T follicular helper cell (primary cell): ENCODE data around the gene AJM1.
"Not testable (repeated sequence)": the region's sequence is repeated elsewhere in the genome, so short reads cannot be mapped to it uniquely, and the experiment has no call there.

Experiments used
- DNase-seq: peaks from one replicate; pipeline ENCODE4 v3.0.0-alpha.2; 2020; ENCODE audit warnings: low read depth

Gene AJM1

DNA sequence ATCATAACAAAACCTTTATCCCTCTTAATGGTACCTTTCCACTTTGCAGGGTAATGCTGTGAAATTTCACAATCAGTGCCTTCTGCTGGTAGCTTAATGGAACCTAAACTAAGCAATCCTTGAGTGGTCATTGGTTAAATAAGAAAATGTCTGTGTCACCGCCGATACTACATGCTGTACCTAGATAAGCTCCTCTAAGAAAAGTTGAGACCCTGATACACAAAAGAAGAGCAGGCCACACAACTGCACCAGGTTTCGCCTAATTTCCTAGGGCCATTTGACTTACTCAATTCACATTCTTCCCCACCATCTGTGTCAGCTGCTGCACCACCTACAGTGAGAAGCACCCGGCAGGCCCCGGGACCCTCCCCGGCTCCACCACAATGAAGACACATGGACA is 32.9 kb downstream of the AJM1 start:
- DNase-seq = no peak

GRCh38 chr9:136876476-136876875 is 34.2 kb downstream of the AJM1 start:
- DNase-seq = no peak

GRCh38 chr9:136880651-136881050 is 38.4 kb downstream of the AJM1 start:
- no peak for DNase-seq

DNA sequence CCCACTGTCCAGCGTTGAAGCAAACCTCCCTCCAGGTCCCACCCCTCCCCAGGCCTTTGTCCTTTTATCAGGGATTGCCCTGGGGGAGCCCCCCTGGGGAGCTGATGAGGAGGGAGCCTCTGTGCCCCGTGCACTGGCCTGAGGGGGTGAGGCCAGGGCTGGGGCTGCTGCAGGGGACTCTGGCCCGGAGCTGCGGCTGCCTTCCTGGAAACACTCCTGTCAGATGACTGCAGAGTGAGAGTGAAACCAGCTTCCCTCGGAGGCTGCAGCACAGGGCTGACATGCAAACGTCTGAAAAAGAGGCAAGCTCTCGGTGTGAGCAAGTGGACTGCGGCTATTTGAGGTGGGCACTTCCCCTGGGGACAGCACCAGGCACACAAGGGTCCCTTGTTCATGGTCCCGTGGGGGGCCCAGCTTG is 39.4 kb downstream of the AJM1 start:
- DNase-seq = no peak

GRCh38 chr9:136882109-136882946 is 40.0 kb downstream of the AJM1 start:
- peak; percentile 79 for DNase-seq

DNA sequence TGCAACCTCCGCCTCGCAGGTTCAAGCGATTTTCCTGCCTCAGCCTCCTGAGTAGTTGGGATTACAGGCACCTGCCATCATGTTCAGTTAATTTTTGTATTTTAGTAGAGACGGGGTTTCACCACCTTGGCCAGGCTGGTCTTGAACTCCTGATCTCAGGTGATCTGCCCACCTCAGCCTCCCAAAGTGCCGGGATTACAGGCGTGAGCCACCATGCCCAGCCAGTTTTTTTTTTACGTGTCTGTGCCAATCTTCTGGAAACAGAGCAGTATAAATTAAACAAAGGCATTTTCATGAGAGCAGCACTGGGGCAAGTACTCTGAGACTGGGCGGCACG is 40.6 kb downstream of the AJM1 start:
- not testable (repeated sequence) for DNase-seq

- not testable (repeated sequence) for DNase-seq
These were observed 41.4 kb downstream of the AJM1 start for GRCh38 chr9:136883670-136884069.

DNA sequence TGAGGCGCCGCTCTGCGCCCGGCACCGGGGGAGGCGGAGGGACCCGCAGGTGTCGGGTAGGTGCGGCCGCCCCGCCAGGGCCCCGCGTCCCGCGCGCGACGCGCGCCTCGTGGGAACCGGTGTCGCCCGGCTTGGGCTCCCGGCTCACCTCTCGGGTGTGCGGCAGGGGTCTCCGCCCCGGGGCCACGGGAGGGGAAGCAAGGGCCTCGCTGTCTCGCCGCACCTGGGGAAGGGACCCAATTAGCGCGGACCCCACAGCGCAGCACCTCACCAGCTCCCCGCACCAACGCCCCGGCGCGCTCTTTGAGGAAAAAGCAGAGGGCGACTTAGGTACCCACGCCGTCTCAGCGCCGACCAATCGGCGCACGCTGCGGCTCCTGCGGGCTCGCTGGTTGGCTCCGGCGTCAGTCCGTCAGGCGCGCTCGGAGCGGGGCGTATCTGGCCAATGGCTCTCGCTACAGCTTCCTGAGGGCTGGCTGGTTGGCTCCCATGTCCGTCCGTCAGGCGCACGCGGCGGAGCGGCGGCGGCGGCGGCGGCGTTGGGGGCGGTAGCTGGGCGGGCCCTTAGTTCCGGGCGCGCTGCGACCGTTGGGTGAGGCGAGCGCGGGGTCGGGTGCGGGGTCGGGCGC is 43.8 kb downstream of the AJM1 start, which contains the start of gene TRAF2:
TRAF2 (plus strand) TSS at position 567 of the 629 bp plus-strand sequence. CDS start 12,225 bp downstream, outside the sequence.
- peak; percentile 96 for DNase-seq

DNA sequence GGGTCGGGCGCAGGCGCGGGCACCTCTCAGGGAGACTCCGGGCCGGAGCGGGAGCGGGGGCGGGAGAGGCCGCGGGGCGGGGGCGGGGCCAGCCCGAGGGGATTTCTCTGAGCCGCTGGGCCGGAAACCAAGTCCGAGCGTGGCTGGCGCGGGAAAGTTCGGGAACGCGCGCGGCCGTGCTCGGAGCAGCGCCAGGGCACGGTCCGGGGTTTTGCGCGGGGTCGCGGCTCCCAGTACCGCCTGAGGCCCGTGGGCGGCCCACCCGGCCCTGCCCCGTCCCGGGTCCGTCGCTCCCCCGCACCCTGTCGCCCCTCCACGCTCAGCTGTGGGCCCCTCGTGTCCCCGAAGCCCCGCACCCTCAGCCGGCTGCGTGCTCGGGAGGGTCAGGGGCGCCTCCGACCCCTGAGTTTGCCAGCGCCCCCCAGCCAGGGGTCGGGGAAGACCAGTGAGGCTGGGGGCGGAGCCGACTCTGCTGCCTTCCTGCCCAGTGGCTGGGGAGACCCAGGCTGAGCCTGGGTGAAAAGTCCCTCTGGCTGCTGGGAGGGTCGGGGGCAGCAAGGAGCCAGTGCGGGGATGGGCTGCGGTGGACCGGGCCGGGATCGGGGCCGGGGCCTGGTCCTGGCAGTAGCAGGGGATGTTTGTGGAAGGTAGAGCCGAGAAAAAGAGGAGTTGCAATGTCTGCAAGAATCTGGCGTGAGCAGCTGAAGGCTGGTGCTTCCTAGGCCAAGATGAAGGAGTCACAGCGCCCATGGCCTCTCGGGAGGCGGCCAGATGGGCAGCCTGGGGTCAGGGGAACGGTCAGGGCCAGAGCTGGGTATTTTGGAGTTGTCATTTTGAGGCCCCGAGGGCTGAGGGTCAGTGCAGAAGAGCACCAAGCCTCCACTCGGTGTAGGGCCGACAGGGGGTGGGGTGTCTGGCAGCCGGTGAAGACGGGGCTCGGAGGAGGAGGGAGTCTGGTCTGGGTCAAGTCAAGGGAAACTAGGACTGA is 44.6 kb downstream of the AJM1 start:
- peak; percentile 65 for DNase-seq

DNA sequence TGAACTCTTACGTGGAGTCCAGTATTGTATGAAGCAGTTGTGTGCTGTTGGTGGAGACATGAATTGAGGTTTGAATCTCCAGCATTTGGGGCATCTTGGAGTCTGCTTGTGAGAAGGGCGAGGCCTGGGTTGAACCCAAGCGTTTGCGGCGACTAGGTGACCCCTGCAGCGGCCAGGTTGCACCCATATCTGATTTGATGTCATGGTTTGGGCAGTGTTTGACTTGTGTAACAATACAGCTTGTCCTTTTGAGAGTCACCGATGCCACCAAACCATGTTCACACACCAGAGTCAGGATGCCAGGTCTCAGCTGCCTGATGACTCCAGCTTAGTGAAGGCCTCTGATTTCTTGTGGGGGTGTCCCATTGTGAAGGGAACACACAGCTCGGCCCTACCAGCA is 46.2 kb downstream of the AJM1 start:
- DNase-seq = no peak

DNA sequence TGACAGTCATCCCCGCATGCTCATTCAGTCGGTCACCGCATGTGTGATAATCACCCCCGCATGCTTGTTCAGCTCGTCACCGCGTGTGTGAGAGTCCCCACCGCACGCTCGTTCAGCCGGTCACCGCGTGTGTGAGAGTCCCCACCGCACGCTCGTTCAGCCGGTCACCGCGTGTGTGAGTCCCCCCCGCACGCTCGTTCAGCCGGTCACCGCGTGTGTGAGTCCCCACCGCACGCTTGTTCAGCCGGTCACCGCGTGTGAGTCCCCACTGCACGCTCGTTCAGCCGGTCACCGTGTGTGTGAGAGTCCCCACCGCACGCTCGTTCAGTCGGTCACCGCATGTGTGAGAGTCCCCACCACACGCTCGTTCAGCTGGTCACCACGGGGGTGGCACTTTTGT is 47.6 kb downstream of the AJM1 start:
- no peak for DNase-seq

- DNase-seq = no peak
These were observed 48.4 kb downstream of the AJM1 start for GRCh38 chr9:136890661-136891060.
